T-helper 1 cell treated with Interleukin-12 subunit alpha and Interleukin-12 subunit beta and Interleukin-4 antibody, amounts not matched to agents 30 ng/mL and 1 ng/mL, for 36 hours (primary cell): ENCODE results near the gene EXD2. TPM values are rescaled to one million over a fixed set of nuclear protein-coding genes. Genes with fewer than 3 reads are reported as not detected.
"Not testable (repeated sequence)": the region's sequence is repeated elsewhere in the genome, so short reads cannot be mapped to it uniquely, and the experiment has no call there.

ENCODE experiments used
- intact Hi-C: fragments of 100-400 bp; cut with micrococcal nuclease; formaldehyde crosslinking; loops from one replicate; pipeline ENCODE4 v1.15.1; 2024
- total RNA-seq: library from RNA; stranded (reverse); gene quantifications from 2 replicates; pipeline ENCODE4 v1.2.3, GENCODE V29; 2022

Gene EXD2
- total RNA-seq, 1 donor from 2014 or later = 6.1 TPM

- intact Hi-C loops = loop anchor here (2.0 kb wide), 1 partner anchor 23 kb away; no protein-coding TSS in a partner anchor
Measured at GRCh38 chr14:69190191-69190590, 1.1 kb upstream of the EXD2 start.

DNA sequence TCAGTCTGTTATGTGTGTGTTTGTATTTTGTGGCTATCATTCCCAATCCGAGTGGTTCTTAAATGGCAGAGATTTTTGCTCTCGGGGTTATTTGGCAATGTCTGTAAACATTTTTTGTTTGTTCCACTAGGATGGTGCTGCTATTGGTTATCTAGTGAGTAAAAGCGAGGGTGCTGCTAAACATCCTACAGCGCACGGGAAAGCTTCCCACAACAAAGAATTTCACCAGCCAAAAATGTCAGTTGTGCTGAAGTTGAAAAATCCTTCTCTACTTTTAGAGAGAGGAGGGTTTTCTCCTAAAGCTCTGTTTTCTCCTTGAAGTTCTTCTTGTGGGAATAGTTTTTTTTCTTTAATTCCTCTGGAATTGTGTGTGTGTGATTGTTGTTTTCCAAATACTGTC is 2.4 kb downstream of the EXD2 start:
- intact Hi-C loops = no loop called here

GRCh38 chr14:69199786-69200185 is 8.5 kb downstream of the EXD2 start:
- intact Hi-C loops = no loop called here

- intact Hi-C loops = no loop called here
Measured at GRCh38 chr14:69204753-69205152, 13.5 kb downstream of the EXD2 start.

DNA sequence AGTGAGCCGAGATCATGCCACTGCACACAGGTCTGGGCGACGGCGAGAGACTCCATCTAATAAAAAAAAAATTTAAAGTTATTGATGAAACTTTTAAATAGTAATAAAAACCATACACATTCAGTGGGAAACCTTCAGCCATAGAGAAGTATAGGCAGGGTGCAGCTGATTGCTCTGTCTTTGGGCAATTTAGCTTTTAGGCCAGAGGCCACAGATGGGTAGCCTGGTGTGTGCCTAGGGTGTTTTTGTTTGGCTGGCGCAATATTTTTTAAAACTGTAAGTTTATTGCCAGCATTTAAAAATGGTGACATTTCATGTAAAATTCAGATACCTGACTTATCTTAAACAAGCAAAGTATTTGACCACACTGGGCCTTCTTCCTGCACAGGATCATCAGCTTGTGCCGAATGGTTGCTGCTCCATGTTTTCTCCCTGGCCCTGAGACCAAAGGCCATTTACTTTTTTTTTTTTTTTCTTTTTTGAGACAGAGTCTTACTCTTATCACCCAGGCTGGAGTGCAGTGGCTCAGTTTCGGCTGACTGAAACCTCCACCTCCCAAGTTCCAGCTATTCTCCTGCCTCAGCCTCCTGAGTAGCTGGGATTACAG is 16.2 kb downstream of the EXD2 start:
- intact Hi-C loops = no loop called here

- intact Hi-C loops = no loop called here
Measured at GRCh38 chr14:69208666-69209065, 17.4 kb downstream of the EXD2 start.

DNA sequence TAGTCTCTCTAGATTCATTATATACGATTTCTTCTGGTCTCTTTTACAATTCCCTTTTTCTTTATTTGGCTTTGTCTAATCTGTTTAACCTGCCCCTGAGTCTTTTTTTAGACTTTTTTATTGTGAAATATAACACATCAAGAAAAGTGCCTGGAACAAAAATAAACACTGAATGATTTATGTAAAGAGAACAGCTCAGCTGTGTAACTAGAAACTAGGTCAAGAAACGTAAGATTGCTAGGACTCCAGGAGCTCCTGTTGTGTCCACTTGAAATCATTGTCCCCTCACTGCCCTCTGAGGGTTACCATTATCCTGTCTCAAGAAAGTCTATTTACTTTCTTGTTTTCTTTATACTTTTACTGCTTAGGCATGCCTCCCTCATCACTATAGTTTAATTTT is 23.1 kb downstream of the EXD2 start:
- intact Hi-C loops = no loop called here

- intact Hi-C loops = not testable (repeated sequence)
Measured at GRCh38 chr14:69217663-69218062, 26.4 kb downstream of the EXD2 start.

DNA sequence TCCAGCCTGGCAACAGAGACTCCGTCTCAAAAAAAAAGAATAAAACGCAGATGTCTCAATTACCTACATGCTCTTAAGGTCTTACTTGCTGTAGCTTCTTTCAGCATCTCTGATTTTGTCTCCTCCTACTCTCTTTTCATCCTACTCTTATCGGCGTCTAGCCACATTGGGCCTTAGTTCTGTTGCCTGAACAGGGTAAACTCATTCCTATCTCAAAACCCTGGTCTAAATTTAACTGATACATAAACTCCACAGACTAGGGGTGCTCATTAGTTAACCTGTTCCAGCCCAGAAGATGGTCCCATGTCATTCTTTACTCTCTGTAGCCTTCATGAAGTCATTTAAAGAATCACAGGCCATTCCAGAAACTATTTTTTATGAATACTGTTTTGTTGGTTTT is 33.6 kb downstream of the EXD2 start:
- intact Hi-C loops = no loop called here

DNA sequence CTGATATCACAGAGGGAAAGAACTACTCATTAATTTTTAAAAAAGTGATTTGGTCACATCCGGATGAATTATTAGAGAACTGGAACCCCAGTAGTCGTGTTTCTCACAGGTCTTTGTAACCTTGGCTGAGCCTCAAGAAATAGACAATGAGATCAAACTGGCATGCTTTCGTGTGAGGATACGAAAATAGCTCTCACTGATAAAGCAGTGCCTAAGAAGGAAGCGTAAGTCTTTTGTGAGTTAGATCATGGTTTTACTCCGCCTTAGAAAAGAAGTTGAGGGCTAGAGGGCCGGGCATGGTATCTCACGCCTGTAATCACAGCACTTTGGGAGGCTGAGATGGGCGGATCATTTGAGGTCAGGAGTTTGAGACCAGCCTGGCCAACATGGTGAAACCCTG is 34.9 kb downstream of the EXD2 start:
- intact Hi-C loops = no loop called here

DNA sequence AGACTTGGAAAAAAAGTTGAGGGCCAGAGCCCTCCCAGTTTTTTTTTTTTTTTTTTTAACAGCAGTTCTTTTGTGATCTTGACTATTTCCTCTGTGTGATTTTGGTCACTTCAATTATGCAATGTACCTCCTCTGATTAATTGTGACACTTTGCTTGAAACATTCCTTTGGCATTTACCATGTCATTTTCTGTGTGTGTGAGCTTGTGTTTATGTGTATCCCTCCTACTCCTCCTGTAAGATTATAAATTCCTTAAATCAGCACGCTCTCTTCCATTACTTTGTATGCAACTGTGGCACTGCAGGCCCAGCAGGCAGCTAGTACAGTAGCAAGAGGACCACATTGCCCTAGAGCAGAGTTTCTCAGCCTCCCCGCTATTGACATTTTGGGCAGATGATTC is 35.4 kb downstream of the EXD2 start:
- intact Hi-C loops = no loop called here

GRCh38 chr14:69231486-69231885 is 40.2 kb downstream of the EXD2 start:
- intact Hi-C loops = no loop called here

GRCh38 chr14:69232388-69232787 is 41.1 kb downstream of the EXD2 start:
- intact Hi-C loops = no loop called here

GRCh38 chr14:69234106-69234505 is 42.8 kb downstream of the EXD2 start:
- intact Hi-C loops = no loop called here

DNA sequence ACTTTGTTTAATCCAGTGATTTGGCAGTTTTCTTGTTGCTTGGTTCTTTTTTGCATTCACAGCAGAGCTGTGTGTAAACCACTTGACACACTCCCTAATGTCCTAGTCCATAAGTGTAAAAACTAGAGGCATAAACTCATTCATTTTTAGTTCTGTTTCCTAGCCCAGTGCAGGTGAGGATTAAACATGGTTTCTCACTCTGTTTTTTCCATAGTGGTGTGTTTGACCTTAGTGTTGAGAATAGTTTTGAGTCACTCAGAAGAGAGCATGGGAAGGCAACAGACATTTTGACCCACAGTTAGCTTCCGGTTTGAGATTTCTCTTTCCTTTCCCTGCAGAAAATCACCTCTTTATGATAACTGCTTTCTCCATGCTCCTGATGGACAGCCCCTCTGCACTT is 44.4 kb downstream of the EXD2 start:
- intact Hi-C loops = no loop called here

- intact Hi-C loops = no loop called here
Measured at GRCh38 chr14:69237142-69237541, 45.8 kb downstream of the EXD2 start.

DNA sequence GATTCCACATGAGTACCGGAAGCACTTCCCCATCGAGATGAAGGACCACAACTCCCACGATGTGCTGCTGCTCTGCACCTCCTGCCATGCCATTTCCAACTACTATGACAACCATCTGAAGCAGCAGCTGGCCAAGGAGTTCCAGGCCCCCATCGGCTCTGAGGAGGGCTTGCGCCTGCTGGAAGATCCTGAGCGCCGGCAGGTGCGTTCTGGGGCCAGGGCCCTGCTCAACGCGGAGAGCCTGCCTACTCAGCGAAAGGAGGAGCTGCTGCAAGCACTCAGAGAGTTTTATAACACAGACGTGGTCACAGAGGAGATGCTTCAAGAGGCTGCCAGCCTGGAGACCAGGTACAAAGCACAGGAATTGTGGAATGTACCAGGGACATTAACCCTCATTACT is 46.3 kb downstream of the EXD2 start:
- intact Hi-C loops = no loop called here

DNA sequence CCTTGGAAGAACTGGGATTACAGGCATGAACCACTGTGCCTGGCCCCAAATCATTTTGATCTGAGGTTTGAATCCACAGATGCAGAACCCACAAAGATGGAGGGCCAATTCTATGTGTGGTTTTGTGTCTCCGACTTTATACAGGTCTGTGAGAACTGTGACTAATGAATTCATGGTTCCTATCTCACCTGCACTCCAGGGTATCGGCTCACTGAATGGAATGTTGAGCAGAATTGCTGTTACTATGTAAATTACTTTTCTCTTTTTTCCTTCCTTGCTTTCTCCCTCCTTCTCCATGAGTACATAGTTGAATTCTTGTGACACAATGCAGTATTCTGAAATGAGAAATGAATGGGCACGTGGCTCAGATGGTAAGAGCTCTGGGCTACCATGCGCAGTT is 47.6 kb downstream of the EXD2 start:
- intact Hi-C loops = no loop called here

- intact Hi-C loops = no loop called here
Measured at GRCh38 chr14:69240527-69241173, 49.4 kb downstream of the EXD2 start.

DNA sequence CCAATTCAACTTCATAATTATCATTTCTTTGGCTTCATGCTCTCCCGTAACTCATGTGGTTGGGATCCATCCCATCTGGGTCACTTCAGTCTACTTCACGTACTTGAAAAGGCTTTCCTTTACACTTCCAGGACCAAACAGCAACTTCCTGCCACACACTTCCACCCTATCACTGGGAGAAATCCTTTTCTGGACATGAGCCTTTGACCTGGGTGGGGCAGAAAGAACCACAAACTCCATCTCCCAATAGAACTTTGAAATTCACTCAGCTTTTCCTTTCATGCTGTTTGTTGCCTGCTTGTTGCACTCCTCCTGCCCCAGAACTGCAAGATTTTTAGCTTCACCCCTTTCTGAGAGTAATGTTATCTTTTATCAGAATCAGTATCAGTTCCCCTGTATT is 50.3 kb downstream of the EXD2 start:
- intact Hi-C loops = no loop called here

GRCh38 chr14:69242311-69243224 is 51.3 kb downstream of the EXD2 start:
- intact Hi-C loops = loop anchor here (1.0 to 2.0 kb wide), 4 partner anchors 113 to 332 kb away; partner anchors contain the start of gene CCDC177

DNA sequence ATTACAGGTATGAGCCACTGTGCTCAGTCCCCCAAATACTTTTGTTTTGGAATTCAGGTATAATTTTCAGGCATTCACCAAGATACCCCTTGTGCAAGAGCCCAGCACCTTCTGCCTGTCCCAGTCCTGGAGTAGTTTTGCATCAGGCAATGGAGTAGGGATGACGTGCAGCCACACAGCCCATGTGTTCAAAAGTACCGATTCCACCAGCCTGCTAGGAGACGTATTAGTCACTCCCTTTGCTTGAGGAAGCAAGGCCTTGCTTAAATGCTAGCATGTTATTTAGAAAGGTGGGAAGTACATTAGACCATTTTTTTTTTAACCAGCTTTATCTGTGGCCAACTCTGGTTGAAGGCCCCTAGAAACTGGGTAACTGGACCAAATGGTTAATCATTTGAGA is 53.6 kb downstream of the EXD2 start:
- intact Hi-C loops = loop anchor here (5.0 kb wide), 1 partner anchor 137 kb away; no protein-coding TSS in a partner anchor
